ENCODE measurements around the gene NAA60. TPM values are rescaled to one million over a fixed set of nuclear protein-coding genes. Genes with fewer than 3 reads are reported as not detected.

Gene NAA60
- total and polyA plus RNA-seq, 8 donors, result 25.3 to 155 (median 54.9) TPM

DNA sequence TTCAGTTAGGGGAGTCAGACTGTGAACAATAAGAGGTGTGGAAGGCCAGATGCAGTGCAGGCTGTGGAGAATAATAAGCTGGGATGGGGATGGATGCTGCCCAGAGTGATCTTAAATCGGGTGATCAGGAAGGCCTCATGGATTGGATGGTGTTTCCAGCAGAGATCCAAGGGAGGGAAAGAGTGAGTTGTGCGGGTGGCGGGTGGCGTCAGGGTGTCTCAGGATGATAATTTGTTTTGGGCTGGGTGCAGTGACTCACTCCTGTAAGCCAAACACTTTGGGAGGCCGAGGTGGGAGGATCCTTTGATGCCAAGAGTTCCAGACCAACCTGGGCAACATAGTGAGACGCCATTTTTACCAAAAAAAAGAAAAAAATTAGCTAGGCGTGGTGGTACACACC is 65.3 kb downstream of the NAA60 start:
- DNase-seq, result no peak

DNA sequence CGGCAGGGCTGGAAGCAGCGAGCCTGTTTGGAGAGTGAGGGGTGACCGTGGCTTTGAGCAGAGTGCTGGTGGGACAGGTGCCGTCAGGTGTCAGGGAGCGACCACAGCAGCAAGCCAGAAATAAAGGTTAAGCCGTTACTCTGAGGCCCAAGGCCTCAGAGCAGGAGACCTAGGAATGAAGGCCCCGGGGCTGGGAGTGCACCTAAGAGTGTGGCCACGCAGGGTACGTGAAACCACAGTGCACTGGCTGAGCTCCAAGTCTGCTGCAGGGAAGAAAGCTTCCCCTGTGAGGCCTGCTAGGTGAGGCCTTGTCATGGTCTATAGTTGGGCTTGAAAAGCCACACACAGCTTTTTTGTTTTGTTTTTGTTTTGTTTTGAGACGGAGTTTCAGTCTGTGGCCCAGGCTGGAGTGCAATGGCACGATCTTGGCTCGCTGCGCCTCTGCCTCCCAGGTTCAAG is 66.0 kb downstream of the NAA60 start:
- intact Hi-C loops (cut with DNase I; ENCODE audit: low total_unique reads), result no loop called here
- Histone ChIP-seq H3K36me3 (peaks cover 28 to 100% (median 99%) of the 10 kb centered on the region in 4 donors), H3K27me3 (no peaks in the 10 kb centered on the region), H3K27ac (no peak overlapping the region), H3K4me1 (no peaks in the 10 kb centered on the region), H3K9me3 (no peaks in the 10 kb centered on the region), H3K4me3 (no peak overlapping the region)
- WGBS, 5 donors, result 69 to 83% (median 74%) methylated on average over 13 of the region's 13 CpGs
- TF ChIP-seq, protein P1, sequence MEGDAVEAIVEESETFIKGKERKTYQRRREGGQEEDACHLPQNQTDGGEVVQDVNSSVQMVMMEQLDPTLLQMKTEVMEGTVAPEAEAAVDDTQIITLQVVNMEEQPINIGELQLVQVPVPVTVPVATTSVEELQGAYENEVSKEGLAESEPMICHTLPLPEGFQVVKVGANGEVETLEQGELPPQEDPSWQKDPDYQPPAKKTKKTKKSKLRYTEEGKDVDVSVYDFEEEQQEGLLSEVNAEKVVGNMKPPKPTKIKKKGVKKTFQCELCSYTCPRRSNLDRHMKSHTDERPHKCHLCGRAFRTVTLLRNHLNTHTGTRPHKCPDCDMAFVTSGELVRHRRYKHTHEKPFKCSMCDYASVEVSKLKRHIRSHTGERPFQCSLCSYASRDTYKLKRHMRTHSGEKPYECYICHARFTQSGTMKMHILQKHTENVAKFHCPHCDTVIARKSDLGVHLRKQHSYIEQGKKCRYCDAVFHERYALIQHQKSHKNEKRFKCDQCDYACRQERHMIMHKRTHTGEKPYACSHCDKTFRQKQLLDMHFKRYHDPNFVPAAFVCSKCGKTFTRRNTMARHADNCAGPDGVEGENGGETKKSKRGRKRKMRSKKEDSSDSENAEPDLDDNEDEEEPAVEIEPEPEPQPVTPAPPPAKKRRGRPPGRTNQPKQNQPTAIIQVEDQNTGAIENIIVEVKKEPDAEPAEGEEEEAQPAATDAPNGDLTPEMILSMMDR (IDR thresholded peaks at IDR 0.05), result no peak
- TF ChIP-seq EP300 (IDR thresholded peaks at IDR 0.05), result no peak
- no peak for TF ChIP-seq POLR2AphosphoS5 (IDR thresholded peaks at IDR 0.05)
- TF ChIP-seq POLR2A (IDR thresholded peaks at IDR 0.05), result no peak
- DNase-seq, result peak; percentile 37 to 49

More for the DNA sequence above, 65.3 kb downstream of the NAA60 start:
- Histone ChIP-seq H3K4me3 (no peak overlapping the region), H3K4me1 (peaks cover 0 to 2% (median under 1%) of the 10 kb centered on the region in 4 donors), H3K27ac (no peak overlapping the region), H3K36me3 (peaks cover 25 to 92% (median 91%) of the 10 kb centered on the region in 4 donors), H3K27me3 (no peaks in the 10 kb centered on the region), H3K9me3 (no peaks in the 10 kb centered on the region)
- 88 to 94% (median 92%) methylated on average over 7 of the region's 7 CpGs for WGBS, 5 donors
- TF ChIP-seq POLR2A (IDR thresholded peaks at IDR 0.05) (no peak), EP300 (IDR thresholded peaks at IDR 0.05) (no peak), POLR2AphosphoS5 (IDR thresholded peaks at IDR 0.05) (no peak)
- TF ChIP-seq, protein P1 (IDR thresholded peaks at IDR 0.05), result no peak
- intact Hi-C loops (cut with DNase I; ENCODE audit: low total_unique reads), result no loop called here

DNA sequence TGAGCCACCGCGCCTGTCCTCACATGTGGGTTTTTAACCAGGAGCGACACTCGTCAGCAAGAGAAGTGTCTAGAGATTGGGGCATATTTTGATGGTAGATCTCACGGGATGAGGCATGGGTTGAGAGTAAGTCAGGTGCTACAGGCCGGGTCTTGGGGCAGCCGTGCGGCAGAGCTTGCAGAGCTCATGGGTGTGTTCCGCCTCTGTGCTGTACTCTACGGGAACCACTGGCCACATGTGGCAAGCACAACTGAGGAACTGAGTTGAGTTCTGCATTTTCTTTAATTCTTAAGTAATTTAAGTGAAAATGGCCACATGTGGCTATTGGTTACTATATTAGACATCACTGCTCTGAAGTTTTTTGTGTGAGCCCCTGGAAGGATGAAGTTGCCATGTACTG is 66.9 kb downstream of the NAA60 start:
- Histone ChIP-seq H3K9me3 (no peaks in the 10 kb centered on the region), H3K36me3 (peaks cover 28 to 100% (median 99%) of the 10 kb centered on the region in 4 donors), H3K4me1 (no peaks in the 10 kb centered on the region), H3K4me3 (no peak overlapping the region), H3K27ac (no peak overlapping the region), H3K27me3 (no peaks in the 10 kb centered on the region)
- 94 to 100% (median 96%) methylated on average over 10 of the region's 10 CpGs for WGBS, 5 donors
- TF ChIP-seq POLR2AphosphoS5 (IDR thresholded peaks at IDR 0.05) (no peak), POLR2A (IDR thresholded peaks at IDR 0.05) (no peak), EP300 (IDR thresholded peaks at IDR 0.05) (no peak)
- TF ChIP-seq, protein P1 (IDR thresholded peaks at IDR 0.05), result no peak
- intact Hi-C loops (cut with DNase I; ENCODE audit: low total_unique reads), result no loop called here
- DNase-seq, result no peak

DNA sequence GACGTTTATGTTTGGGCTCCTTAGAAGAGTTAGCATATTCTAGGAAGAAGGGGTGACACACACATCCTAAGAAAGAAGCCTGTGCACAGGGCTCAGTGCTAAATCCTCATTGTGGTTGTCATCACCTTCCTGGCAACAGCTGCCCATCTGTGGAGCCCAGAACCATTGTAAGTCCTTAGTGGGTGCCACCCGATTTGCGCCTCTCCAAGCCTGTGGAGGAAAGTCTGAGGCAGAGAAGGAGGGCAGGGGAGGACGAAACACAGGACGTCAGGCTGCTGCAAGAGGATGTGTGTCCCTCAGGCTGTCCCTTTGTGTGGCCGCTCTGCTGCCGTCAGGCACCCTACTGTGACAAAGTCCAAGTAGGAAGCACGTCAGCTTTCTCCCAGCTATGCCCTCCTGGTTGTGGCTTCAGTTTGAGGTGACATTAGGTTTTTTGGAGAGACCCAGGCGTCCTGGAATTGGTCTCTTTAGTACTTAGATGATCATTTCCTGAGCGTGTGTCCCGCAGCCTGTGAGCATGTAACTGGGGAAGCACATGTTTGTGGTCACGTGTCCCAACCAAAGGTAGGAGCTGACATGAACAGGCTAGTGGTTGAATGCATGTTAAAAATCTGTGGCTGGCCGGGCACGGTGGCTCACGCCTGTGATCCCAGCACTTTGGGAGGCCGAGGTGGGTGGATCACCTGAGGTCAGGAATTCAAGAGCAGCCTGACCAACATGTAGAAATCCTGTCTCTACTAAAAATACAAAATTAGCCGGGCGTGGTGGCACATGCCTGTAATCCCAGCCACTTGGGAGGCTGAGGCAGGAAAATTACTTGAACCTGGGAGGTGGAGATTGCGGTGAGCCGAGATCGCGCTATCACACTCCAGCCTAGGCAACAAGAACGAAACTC is 68.1 kb downstream of the NAA60 start:
- H3K4me1 ChIP-seq, result no peaks in the 10 kb centered on the region
- no peaks in the 10 kb centered on the region for H3K9me3 ChIP-seq
- no peak overlapping the region for H3K27ac ChIP-seq
- intact Hi-C loops (cut with DNase I; ENCODE audit: low total_unique reads), result no loop called here
- H3K27me3 ChIP-seq, result no peaks in the 10 kb centered on the region
- no peak for TF ChIP-seq POLR2A (IDR thresholded peaks at IDR 0.05)
- TF ChIP-seq, protein P1 (IDR thresholded peaks at IDR 0.05), result no peak
- no peak for DNase-seq
- WGBS, 5 donors, result 93 to 97% (median 94%) methylated on average over 23 of the region's 23 CpGs
- H3K36me3 ChIP-seq, result peaks cover 39 to 100% (median 100%) of the 10 kb centered on the region in 4 donors
- H3K4me3 ChIP-seq, result no peak overlapping the region

Data from stomach (tissue), 9 donors.